ENCODE data around the gene MDFI.

Gene MDFI

DNA sequence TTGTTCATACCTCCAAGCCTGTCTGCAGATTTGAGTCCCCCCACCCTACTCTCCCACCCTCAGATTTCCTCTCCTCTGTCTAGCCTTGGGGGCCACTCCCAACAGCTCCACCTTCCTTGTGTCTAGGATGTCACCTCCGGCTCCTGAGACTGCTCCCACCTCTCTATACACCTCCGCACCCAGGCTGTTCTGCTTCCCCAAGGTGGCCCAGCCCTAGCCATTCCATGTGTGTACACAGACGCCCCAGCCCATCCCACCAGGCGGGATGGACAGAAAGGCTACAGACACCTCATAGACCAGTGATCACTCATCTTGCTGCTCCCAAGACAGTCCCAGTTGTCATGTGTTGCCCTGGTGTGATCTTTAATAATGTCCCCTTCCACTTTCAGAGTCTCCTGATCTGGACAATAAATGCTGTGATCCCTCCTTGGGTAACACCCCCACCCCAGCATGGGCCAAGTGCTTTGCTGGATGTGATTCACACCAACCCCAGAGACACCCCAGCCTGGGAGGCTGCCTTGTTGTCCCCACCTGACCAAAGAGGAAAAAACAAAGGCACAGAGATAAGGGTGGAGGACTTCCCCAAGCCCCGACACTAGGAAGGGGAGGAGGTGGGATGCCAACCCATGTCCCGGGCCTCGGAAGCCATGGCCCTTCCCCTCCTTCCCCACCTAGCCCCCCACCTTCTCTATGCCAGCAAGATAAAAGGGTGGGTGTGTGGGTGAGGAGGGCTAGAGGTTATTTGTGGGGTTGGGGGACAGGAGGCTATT, 36.1 kb downstream of the MDFI start:
- no peak for DNase-seq (ENCODE audit: low read depth in 1 of 2, low spot score in 1 of 2)
- TF ChIP-seq, protein P1, sequence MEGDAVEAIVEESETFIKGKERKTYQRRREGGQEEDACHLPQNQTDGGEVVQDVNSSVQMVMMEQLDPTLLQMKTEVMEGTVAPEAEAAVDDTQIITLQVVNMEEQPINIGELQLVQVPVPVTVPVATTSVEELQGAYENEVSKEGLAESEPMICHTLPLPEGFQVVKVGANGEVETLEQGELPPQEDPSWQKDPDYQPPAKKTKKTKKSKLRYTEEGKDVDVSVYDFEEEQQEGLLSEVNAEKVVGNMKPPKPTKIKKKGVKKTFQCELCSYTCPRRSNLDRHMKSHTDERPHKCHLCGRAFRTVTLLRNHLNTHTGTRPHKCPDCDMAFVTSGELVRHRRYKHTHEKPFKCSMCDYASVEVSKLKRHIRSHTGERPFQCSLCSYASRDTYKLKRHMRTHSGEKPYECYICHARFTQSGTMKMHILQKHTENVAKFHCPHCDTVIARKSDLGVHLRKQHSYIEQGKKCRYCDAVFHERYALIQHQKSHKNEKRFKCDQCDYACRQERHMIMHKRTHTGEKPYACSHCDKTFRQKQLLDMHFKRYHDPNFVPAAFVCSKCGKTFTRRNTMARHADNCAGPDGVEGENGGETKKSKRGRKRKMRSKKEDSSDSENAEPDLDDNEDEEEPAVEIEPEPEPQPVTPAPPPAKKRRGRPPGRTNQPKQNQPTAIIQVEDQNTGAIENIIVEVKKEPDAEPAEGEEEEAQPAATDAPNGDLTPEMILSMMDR (IDR thresholded peaks at IDR 0.05; ENCODE audit: insufficient read depth, low read length), result no peak
- TF ChIP-seq POLR2AphosphoS5 (IDR thresholded peaks at IDR 0.05; ENCODE audit: low read depth) (no peak), SPI1 (IDR thresholded peaks at IDR 0.05; ENCODE audit: borderline replicate concordance, low read depth) (no peak)
- H3K27ac ChIP-seq (replicated peaks), result no peak overlapping the region

DNA sequence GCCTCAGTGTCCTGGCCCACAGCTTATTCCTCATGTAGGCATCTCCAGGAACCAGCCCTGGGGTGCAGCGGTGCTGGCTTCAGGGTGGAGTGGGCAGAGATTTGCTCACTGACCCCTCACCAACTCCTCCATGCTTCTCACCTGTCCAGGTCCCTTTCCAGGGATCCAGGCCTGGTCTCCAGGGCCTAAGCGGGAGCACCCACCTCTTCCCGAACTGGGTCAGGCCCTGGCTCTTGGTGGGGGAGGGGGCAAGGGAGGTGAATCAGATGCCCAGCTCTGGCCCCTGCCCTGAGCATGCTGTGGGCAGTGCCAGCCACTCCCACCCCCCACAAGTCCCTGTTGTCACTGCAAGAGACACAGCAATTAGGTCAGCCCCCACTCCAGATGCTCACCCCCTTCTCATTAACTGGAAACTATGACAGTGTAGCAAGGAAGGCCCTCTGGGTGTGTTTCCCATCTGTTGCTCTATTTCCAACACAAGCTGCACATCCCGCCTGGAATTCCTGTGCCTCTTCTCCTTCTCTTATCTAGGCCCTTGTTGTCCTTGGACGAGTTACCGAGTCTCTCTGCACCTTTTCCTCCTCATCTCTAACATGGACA, 37.0 kb downstream of the MDFI start:
- H3K27me3 ChIP-seq (ENCODE audit: insufficient read depth, poor library complexity, severe bottlenecking), result peaks cover 10% of the 10 kb centered on the region
- TF ChIP-seq REST (IDR thresholded peaks at IDR 0.05; ENCODE audit: insufficient replicate concordance, low read depth) (no peak), GABPA (IDR thresholded peaks at IDR 0.05; ENCODE audit: low read depth) (no peak), SPI1 (IDR thresholded peaks at IDR 0.05; ENCODE audit: borderline replicate concordance, low read depth) (no peak), POLR2AphosphoS5 (IDR thresholded peaks at IDR 0.05; ENCODE audit: low read depth) (no peak)
- TF ChIP-seq, protein P1 (IDR thresholded peaks at IDR 0.05; ENCODE audit: insufficient read depth, low read length), result no peak
- no peak overlapping the region for H3K27ac ChIP-seq (replicated peaks)
- H3K4me3 ChIP-seq (replicated peaks; ENCODE audit: insufficient read depth, low read length), result no peak overlapping the region
- no peak for DNase-seq (ENCODE audit: low read depth in 1 of 2, low spot score in 1 of 2)

More for the DNA sequence above, 36.1 kb downstream of the MDFI start:
- peaks cover 10% of the 10 kb centered on the region for H3K27me3 ChIP-seq (ENCODE audit: insufficient read depth, poor library complexity, severe bottlenecking)
- no peak overlapping the region for H3K4me3 ChIP-seq (replicated peaks; ENCODE audit: insufficient read depth, low read length)

GRCh38 chr6:41675992-41676391, 37.7 kb downstream of the MDFI start:
- Histone ChIP-seq H3K4me3 (replicated peaks; ENCODE audit: insufficient read depth, low read length) (no peak overlapping the region), H3K27ac (replicated peaks) (no peak overlapping the region)

GRCh38 chr6:41676431-41676830, 38.2 kb downstream of the MDFI start:
- no peak overlapping the region for H3K27ac ChIP-seq (replicated peaks)
- H3K27me3 ChIP-seq (ENCODE audit: insufficient read depth, poor library complexity, severe bottlenecking), result peaks cover 10% of the 10 kb centered on the region
- peak; percentile 11; the same call in 1 of the 2 replicates for TF ChIP-seq SPI1 (IDR thresholded peaks at IDR 0.05; ENCODE audit: borderline replicate concordance, low read depth)
- TF ChIP-seq GABPA (IDR thresholded peaks at IDR 0.05; ENCODE audit: low read depth), result no peak
- H3K4me3 ChIP-seq (replicated peaks; ENCODE audit: insufficient read depth, low read length), result no peak overlapping the region
- no peak for DNase-seq (ENCODE audit: low read depth in 1 of 2, low spot score in 1 of 2)

More at GRCh38 chr6:41675992-41676391, 37.7 kb downstream of the MDFI start:
- H3K27me3 ChIP-seq (ENCODE audit: insufficient read depth, poor library complexity, severe bottlenecking), result peaks cover 10% of the 10 kb centered on the region
- no peak for DNase-seq (ENCODE audit: low read depth in 1 of 2, low spot score in 1 of 2)
- TF ChIP-seq POLR2AphosphoS5 (IDR thresholded peaks at IDR 0.05; ENCODE audit: low read depth), result no peak

DNA sequence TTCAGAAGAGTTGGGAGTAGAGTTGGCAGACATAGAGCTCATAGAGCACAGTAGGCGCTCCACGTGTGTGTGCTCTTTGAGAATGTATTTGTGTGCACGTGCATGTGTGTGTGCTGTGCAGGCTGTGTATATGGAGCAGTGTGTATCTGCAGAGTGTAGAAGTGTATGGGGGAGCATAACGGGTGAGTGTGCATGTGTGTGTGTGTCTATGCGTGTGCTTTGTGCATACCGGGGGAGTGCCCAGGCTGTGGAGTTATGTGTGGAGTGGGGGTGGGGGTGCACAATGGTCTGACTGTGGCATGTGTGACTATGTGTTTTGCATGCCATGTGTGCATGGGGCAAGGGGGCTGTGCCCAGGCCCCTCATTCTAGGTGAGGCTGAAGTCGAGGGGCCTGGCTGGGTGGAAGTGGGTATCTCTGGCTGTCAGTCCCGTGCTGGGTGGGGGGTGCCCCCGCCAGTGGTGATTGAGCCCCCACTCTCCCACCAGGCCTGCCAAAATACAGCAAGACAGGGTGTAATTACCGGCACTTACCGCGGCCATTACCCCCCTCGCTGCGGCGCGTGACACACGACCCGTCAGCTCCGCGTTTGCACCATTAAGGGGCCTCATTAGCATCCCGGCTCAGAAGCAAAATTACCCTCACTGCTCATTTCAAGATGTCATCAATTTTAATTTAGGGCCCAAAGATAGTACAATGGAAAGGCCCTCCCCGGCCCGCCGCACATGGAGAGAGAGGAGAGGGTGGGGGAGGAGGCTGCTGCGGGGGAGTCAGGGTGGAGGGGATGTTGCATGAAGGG, 39.1 kb downstream of the MDFI start:
- DNase-seq (ENCODE audit: low read depth in 1 of 2, low spot score in 1 of 2), result no peak
- Histone ChIP-seq H3K4me3 (replicated peaks; ENCODE audit: insufficient read depth, low read length) (no peak overlapping the region), H3K27ac (replicated peaks) (no peak overlapping the region), H3K27me3 (ENCODE audit: insufficient read depth, poor library complexity, severe bottlenecking) (peaks cover 10% of the 10 kb centered on the region)
- TF ChIP-seq REST (IDR thresholded peaks at IDR 0.05; ENCODE audit: insufficient replicate concordance, low read depth), result no peak
- no peak for TF ChIP-seq SPI1 (IDR thresholded peaks at IDR 0.05; ENCODE audit: borderline replicate concordance, low read depth)
- no peak for TF ChIP-seq GABPA (IDR thresholded peaks at IDR 0.05; ENCODE audit: low read depth)

Data from HL-60 (cell line).